GM12878 (cell line): ENCODE results near the gene TDRD3.

ENCODE experiments used
- ASH2L ChIP-seq: fragments of 300-600, 200-600 bp; sonication (generic); IDR thresholded peaks from 2 replicates; pipeline ENCODE4 v1.6.1; 2017; ENCODE audit warnings: low read depth, mild to moderate bottlenecking, borderline replicate concordance
- NR2F1 ChIP-seq: fragments of 450-650 bp; conservative IDR thresholded peaks from 2 replicates; pipeline ENCODE4 v1.6.1; 2017; ENCODE audit warnings: mild to moderate bottlenecking

GRCh38 chr13:60396783-60397703 lies at the start of gene TDRD3:
- TF ChIP-seq NR2F1 = peak; percentile 76
- TF ChIP-seq ASH2L = 0 out of 2 replicates have a peak, but pooled peaks have one; percentile 38
